Astrocyte (in vitro differentiated cells and primary cell): ENCODE results near the gene GRIA1. TPM values are rescaled to one million over a fixed set of nuclear protein-coding genes. Genes with fewer than 3 reads are reported as not detected.

Experiments
- DNase-seq: peaks from one replicate; pipeline ENCODE4 v3.0.0-alpha.2; 2010; ENCODE audit warnings: low read depth
- FAIRE-seq: peaks from 2 replicates; lab custom pipeline; 2011; peaks lifted over from hg19 to GRCh38; lab: Jason Lieb, UNC
- H2AFZ ChIP-seq: 2 replicates; pipeline ENCODE4 v1.6.0; 2012; ENCODE audit warnings: low read depth, low read length, inconsistent platforms
- H3K27ac ChIP-seq: 2 replicates; pipeline ENCODE4 v1.5.1; 2011; ENCODE audit warnings: low read depth, low read length, inconsistent platforms
- H3K27me3 ChIP-seq: 2 replicates; pipeline ENCODE4 v1.6.0; 2011; ENCODE audit warnings: low read length, inconsistent platforms; ENCODE audit not compliant: insufficient read depth
- H3K36me3 ChIP-seq: 2 replicates; pipeline ENCODE4 v1.5.1; 2011; ENCODE audit warnings: low read length, inconsistent platforms; ENCODE audit not compliant: insufficient read depth
- H3K4me1 ChIP-seq: 2 replicates; pipeline ENCODE4 v1.5.1; 2011; ENCODE audit warnings: low read length, inconsistent platforms; ENCODE audit not compliant: insufficient read depth
- H3K4me2 ChIP-seq: 2 replicates; pipeline ENCODE4 v1.6.0; 2012; ENCODE audit warnings: low read length, inconsistent platforms
- H3K4me3 ChIP-seq: 2 replicates; pipeline ENCODE4 v1.5.1; 2011; ENCODE audit warnings: low read depth, mild to moderate bottlenecking, low read length, inconsistent platforms; ENCODE audit not compliant: insufficient read depth
- H3K79me2 ChIP-seq: 2 replicates; pipeline ENCODE4 v1.6.0; 2012; ENCODE audit warnings: mild to moderate bottlenecking, low read length, inconsistent platforms; ENCODE audit not compliant: insufficient read depth
- H3K9ac ChIP-seq: 2 replicates; pipeline ENCODE4 v1.6.0; 2012; ENCODE audit warnings: mild to moderate bottlenecking, low read length, inconsistent platforms
- H3K9me3 ChIP-seq: 2 replicates; pipeline ENCODE4 v1.5.1; 2012; ENCODE audit warnings: low read depth, mild to moderate bottlenecking, low read length, inconsistent platforms; ENCODE audit not compliant: insufficient read depth
- H4K20me1 ChIP-seq: 2 replicates; pipeline ENCODE4 v1.6.0; 2012; ENCODE audit warnings: low read length, inconsistent platforms; ENCODE audit not compliant: insufficient read depth
- H3K27ac Mint-ChIP-seq: one replicate; pipeline ENCODE4 v1.8.0; 2021; ENCODE audit warnings: mild to moderate bottlenecking, mixed read lengths; ENCODE audit not compliant: unreplicated experiment
- H3K27me3 Mint-ChIP-seq: one replicate; pipeline ENCODE4 v1.8.0; 2021; ENCODE audit warnings: low read depth, mixed read lengths; ENCODE audit not compliant: unreplicated experiment
- H3K36me3 Mint-ChIP-seq: one replicate; pipeline ENCODE4 v1.8.0; 2021; ENCODE audit warnings: low read depth, mixed read lengths; ENCODE audit not compliant: unreplicated experiment
- H3K4me1 Mint-ChIP-seq: one replicate; pipeline ENCODE4 v1.8.0; 2021; ENCODE audit warnings: low read depth, mixed read lengths; ENCODE audit not compliant: unreplicated experiment
- H3K4me3 Mint-ChIP-seq: one replicate; pipeline ENCODE4 v1.8.0; 2021; ENCODE audit warnings: mild to moderate bottlenecking, moderate library complexity, mixed read lengths; ENCODE audit not compliant: unreplicated experiment
- H3K9me3 Mint-ChIP-seq: one replicate; pipeline ENCODE4 v1.8.0; 2021; ENCODE audit warnings: mild to moderate bottlenecking, mixed read lengths; ENCODE audit not compliant: unreplicated experiment
- CTCF ChIP-seq: IDR thresholded peaks from 2 replicates; pipeline ENCODE4 v1.5.1; 2011; ENCODE audit warnings: low read depth, mild to moderate bottlenecking, inconsistent platforms, low read length, moderate library complexity; ENCODE audit not compliant: insufficient read depth
- EZH2 ChIP-seq: IDR thresholded peaks from 2 replicates; pipeline ENCODE4 v1.6.1; 2012; ENCODE audit warnings: mild to moderate bottlenecking, low read length, inconsistent platforms; ENCODE audit not compliant: insufficient read depth
- total RNA-seq: library from RNA; stranded (reverse); gene quantifications from 2 replicates; pipeline ENCODE4 v1.2.1, GENCODE V29; 2021

Gene GRIA1
- total RNA-seq, 1 donor from 2014 or later, result 5.4 TPM

GRCh38 chr5:153658149-153658548 is 167.7 kb downstream of the GRIA1 start:
- FAIRE-seq, result no peak
- H3K27me3 Mint-ChIP-seq, result peaks cover 3% of the 10 kb centered on the region
- Histone ChIP-seq H2AFZ (no peak overlapping the region), H3K36me3 (no peaks in the 10 kb centered on the region), H3K4me1 (peaks cover 23% of the 10 kb centered on the region), H3K27me3 (no peaks in the 10 kb centered on the region), H3K4me2 (peak overlapping the region; percentile 48), H3K9ac (no peak overlapping the region), H3K27ac (no peak overlapping the region), H3K79me2 (no peaks in the 10 kb centered on the region), H4K20me1 (no peaks in the 10 kb centered on the region), H3K9me3 (no peaks in the 10 kb centered on the region), H3K4me3 (no peak overlapping the region)
- TF ChIP-seq CTCF, result no peak
- no peak for TF ChIP-seq EZH2
- no peaks in the 10 kb centered on the region for H3K9me3 Mint-ChIP-seq
- no peak for DNase-seq
- H3K4me3 Mint-ChIP-seq, result no peak overlapping the region
- H3K36me3 Mint-ChIP-seq, result no peaks in the 10 kb centered on the region
- peaks cover 19% of the 10 kb centered on the region for H3K4me1 Mint-ChIP-seq
- peak overlapping the region; percentile 54 for H3K27ac Mint-ChIP-seq

GRCh38 chr5:153658606-153659005 is 168.1 kb downstream of the GRIA1 start:
- Mint-ChIP-seq H3K27ac (no peak overlapping the region), H3K4me1 (peaks cover 19% of the 10 kb centered on the region), H3K27me3 (peaks cover 6% of the 10 kb centered on the region)

More at GRCh38 chr5:153658606-153659005, 168.1 kb downstream of the GRIA1 start:
- no peak overlapping the region for H3K4me3 ChIP-seq
- no peaks in the 10 kb centered on the region for H3K27me3 ChIP-seq
- FAIRE-seq (no peak), DNase-seq (peak; percentile 25)
- peak overlapping the region; percentile 4 for H3K27ac ChIP-seq
- H3K36me3 ChIP-seq, result no peaks in the 10 kb centered on the region
- H3K9ac ChIP-seq, result no peak overlapping the region
- no peaks in the 10 kb centered on the region for H3K9me3 ChIP-seq
- H4K20me1 ChIP-seq, result no peaks in the 10 kb centered on the region
- peak overlapping the region; percentile 48 for H3K4me2 ChIP-seq
- no peaks in the 10 kb centered on the region for H3K9me3 Mint-ChIP-seq
- TF ChIP-seq CTCF (no peak), EZH2 (no peak)
- no peaks in the 10 kb centered on the region for H3K36me3 Mint-ChIP-seq
- H3K4me3 Mint-ChIP-seq, result no peak overlapping the region
- H3K4me1 ChIP-seq, result peaks cover 23% of the 10 kb centered on the region
- no peak overlapping the region for H2AFZ ChIP-seq
- H3K79me2 ChIP-seq, result no peaks in the 10 kb centered on the region
